Amygdala (tissue), 56 donors: ENCODE data around the gene TRAP1.

Experiments used
- DNase-seq, 56 donors: peaks; one replicate each; lab custom pipeline; 2025; lab: John Stamatoyannopoulos, UW

Gene TRAP1

GRCh38 chr16:3737181-3737580 is 19.9 kb upstream of the TRAP1 start:
- no peak for DNase-seq

GRCh38 chr16:3736116-3736515 is 18.8 kb upstream of the TRAP1 start:
- DNase-seq, result no peak

GRCh38 chr16:3735541-3735940 is 18.2 kb upstream of the TRAP1 start:
- no peak for DNase-seq

GRCh38 chr16:3734758-3735221 is 17.5 kb upstream of the TRAP1 start:
- DNase-seq, result peak in 5 of 56 donors; percentile 12 to 60 (median 18)

GRCh38 chr16:3734084-3734757 is 16.9 kb upstream of the TRAP1 start:
- no peak for DNase-seq

GRCh38 chr16:3732171-3732570 is 14.8 kb upstream of the TRAP1 start:
- no peak for DNase-seq

GRCh38 chr16:3731126-3731935 is 14.0 kb upstream of the TRAP1 start:
- DNase-seq, result no peak

GRCh38 chr16:3730161-3731125 is 13.1 kb upstream of the TRAP1 start:
- no peak for DNase-seq

GRCh38 chr16:3729161-3730112 is 12.1 kb upstream of the TRAP1 start:
- DNase-seq, result no peak

GRCh38 chr16:3728424-3729160 is 11.3 kb upstream of the TRAP1 start:
- DNase-seq, result no peak

GRCh38 chr16:3727806-3728381 is 10.6 kb upstream of the TRAP1 start:
- DNase-seq, result no peak

- DNase-seq, result no peak
Measured at GRCh38 chr16:3726021-3726687, 8.8 kb upstream of the TRAP1 start.

- no peak for DNase-seq
Measured at GRCh38 chr16:3725276-3725675, 8.0 kb upstream of the TRAP1 start.

GRCh38 chr16:3722508-3722907 is 5.2 kb upstream of the TRAP1 start:
- no peak for DNase-seq

GRCh38 chr16:3720418-3720817 is 3.1 kb upstream of the TRAP1 start:
- DNase-seq, result no peak

- DNase-seq, result no peak
Measured at GRCh38 chr16:3718628-3719027, 1.3 kb upstream of the TRAP1 start.

GRCh38 chr16:3718019-3718391 is 681 bp upstream of the TRAP1 start:
- no peak for DNase-seq

- DNase-seq, result peak in 8 of 56 donors; percentile 4 to 52 (median 24)
Measured at GRCh38 chr16:3716831-3717234, 491 bp downstream of the TRAP1 start.
